Cardiac fibroblast (primary cell): ENCODE measurements around the gene SH3RF2.

Source experiments
- DNase-seq, 2 donors: peaks; one replicate each; pipeline versions ENCODE4 v3.0.0 to v3.0.0-alpha.2; 2010; ENCODE audit warnings: low read depth in 2 of 2
- H3K4me3 ChIP-seq, 2 donors: replicated peaks in 1 of 2; 1 replicate in 1 of 2; 2 replicates in 1 of 2; pipeline ENCODE4 v1.5.1; 2011; ENCODE audit warnings: low read depth in 2 of 2, low read length in 2 of 2, mild to moderate bottlenecking in 2 of 2, moderate library complexity in 1 of 2
- TF ChIP-seq, protein P1 (sequence below): IDR thresholded peaks from one replicate; pipeline ENCODE4 v1.5.1; 2011; ENCODE audit warnings: low read depth, mild to moderate bottlenecking, low read length, inconsistent platforms

The SH3RF2 gene

DNA sequence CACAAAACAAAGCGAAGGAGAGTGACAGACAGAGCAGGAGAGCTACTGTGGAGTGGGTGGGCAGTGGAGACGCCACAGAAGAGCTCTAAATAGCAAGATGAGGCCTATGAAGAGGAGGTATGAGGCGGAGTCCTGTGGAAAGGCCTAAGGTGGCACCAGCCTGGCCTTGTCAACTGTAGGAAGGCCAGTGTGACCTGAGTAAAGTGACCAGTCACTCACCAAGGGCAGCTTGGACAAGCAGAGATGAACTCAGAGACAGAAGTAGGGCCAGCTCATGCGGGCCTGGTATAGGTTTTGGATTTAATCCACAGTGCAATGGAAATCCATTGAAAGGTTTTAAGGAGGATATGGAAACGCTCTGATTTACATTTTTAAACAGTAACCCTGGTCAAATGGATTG is 23.8 kb upstream of the SH3RF2 start:
- H3K4me3 ChIP-seq = no peak overlapping the region
- TF ChIP-seq, protein P1, sequence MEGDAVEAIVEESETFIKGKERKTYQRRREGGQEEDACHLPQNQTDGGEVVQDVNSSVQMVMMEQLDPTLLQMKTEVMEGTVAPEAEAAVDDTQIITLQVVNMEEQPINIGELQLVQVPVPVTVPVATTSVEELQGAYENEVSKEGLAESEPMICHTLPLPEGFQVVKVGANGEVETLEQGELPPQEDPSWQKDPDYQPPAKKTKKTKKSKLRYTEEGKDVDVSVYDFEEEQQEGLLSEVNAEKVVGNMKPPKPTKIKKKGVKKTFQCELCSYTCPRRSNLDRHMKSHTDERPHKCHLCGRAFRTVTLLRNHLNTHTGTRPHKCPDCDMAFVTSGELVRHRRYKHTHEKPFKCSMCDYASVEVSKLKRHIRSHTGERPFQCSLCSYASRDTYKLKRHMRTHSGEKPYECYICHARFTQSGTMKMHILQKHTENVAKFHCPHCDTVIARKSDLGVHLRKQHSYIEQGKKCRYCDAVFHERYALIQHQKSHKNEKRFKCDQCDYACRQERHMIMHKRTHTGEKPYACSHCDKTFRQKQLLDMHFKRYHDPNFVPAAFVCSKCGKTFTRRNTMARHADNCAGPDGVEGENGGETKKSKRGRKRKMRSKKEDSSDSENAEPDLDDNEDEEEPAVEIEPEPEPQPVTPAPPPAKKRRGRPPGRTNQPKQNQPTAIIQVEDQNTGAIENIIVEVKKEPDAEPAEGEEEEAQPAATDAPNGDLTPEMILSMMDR = no peak
- DNase-seq = no peak

DNA sequence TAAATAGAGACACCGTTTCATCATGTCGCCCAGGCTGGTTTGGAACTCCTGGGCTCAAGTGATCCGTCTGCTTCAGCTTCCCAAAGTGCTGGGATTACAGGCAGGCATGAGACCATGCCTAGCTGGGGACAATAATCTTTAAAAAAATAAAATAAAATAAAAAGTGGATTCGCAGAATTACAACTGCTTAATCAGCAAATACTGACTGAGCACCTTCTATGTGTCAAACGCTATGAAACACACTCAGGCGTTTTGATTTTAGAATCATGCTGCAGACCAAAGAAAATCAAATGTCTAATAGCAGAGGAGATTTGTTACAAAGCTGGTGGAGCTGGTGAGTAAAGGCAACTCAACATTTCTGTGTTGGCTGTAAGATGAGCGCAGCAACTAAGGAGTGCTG is 22.7 kb upstream of the SH3RF2 start:
- TF ChIP-seq, protein P1 = no peak
- no peak for DNase-seq
- no peak overlapping the region for H3K4me3 ChIP-seq

DNA sequence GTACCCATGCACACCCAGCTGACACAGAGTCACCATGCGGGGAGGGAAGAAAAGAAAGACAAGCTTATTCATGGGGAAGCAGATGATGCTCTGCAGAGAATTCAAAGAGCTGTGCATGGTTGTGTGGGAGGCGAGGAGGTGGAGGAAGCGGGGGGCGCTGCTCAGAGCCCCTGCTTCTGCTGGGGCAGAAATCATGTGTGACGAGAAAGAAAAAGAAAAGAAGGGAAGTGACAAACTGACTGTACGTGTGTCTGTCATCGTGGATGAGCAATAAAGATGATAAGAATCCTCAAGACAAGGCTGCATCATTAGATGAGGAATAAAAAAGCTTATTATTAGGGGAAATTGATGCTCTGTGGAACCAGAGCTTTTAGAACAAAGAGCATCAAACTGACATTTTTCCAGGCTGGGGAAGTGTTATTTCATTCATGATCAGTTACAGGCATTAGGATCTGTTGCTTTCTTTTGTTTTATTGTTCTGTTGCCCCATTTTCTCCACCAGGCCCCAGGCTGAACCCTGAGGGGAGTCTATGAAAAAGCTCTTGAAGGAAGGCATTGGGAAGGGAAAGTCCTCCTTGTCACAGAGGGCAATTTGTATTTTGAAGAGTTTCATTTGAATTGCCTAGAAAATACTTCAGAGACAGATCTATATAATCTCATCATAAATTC is 20.3 kb upstream of the SH3RF2 start:
- TF ChIP-seq, protein P1 = no peak
- DNase-seq = no peak
- no peak overlapping the region for H3K4me3 ChIP-seq

DNA sequence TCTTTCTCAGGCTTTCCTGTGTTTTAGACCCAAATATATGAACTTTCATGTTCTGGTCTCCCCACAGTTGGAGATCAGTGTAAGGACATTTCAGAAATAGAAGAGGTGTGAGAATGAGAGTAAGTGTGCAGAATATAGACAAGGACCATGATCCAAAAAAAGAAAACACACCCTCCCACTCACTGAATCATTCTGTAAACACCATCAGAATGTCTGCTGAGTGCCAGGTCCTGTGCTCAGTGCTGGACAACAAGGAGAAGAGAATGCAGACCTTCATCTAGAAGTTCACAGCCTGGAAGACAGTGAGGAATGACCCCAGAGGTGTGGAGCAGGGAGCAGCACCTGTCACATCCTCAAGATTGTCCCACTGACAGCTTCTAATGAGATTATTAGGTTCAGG is 19.1 kb upstream of the SH3RF2 start:
- H3K4me3 ChIP-seq = no peak overlapping the region
- TF ChIP-seq, protein P1 = no peak
- peak in 1 of 2 donors; percentile 22 for DNase-seq

DNA sequence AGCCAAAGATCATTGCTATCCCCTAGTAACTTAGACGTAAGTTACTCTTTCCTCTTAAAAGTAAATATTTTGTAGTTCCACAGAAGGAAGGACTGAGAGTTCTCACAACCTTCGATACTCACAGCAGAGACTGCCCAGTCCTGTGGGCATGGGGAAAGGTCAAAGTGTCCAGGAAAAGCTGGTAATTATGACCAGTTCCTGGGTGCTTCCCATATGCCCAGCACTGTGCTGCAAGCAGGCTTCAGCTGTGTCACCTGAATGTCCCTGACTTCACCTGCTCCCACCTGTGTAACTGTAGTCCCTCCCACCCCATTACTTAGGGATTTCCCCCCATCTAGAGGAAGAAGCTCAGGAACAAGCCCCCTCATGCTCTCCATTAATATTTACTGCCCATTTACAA is 18.0 kb upstream of the SH3RF2 start:
- DNase-seq = no peak
- TF ChIP-seq, protein P1 = no peak
- no peak overlapping the region for H3K4me3 ChIP-seq

DNA sequence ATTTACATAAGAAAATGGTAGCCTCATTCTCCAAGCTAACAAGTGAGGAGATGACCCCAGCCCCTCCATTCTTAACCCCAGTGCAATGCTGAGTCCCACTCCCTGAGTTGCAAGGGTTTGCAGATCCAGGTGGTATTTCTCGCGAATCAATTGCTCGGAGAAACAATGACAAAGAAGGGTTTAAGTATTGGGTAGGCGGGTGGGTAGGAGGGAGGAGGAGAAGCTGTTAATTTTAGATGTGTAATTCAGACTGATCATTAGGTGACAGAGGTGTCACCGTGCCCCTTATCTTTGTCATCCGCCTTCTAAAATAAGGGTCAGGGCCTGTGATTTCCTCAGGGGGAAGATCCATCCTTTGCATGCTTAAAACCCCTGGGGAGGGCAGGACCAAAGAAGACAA is 17.0 kb upstream of the SH3RF2 start:
- H3K4me3 ChIP-seq = no peak overlapping the region
- TF ChIP-seq, protein P1 = no peak
- no peak for DNase-seq
